Stimulated activated CD4-positive, alpha-beta T cell treated with anti-CD3 and anti-CD28 coated beads, Interleukin-15, amount 100 ng/mL, for 24 hours (primary cell): Measurements from ENCODE around the gene WDR87.
"Not testable (repeated sequence)": the region's sequence is repeated elsewhere in the genome, so short reads cannot be mapped to it uniquely, and the experiment has no call there.

Experiments used
- DNase-seq: peaks from one replicate; pipeline ENCODE4 v3.0.0-alpha.2; 2020

WDR87 gene

GRCh38 chr19:37929355-37929923, 23.0 kb upstream of the WDR87 start:
- no peak for DNase-seq

GRCh38 chr19:37928527-37929286, 22.3 kb upstream of the WDR87 start:
- no peak for DNase-seq

GRCh38 chr19:37926711-37927110, 20.3 kb upstream of the WDR87 start:
- no peak for DNase-seq

GRCh38 chr19:37926255-37926654, 19.9 kb upstream of the WDR87 start:
- no peak for DNase-seq

- DNase-seq = no peak
Observed at GRCh38 chr19:37925212-37925611, 18.8 kb upstream of the WDR87 start.

- not testable (repeated sequence) for DNase-seq
Observed at GRCh38 chr19:37924573-37924972, 18.2 kb upstream of the WDR87 start.

- DNase-seq = no peak
Observed at GRCh38 chr19:37920591-37921450, 14.4 kb upstream of the WDR87 start.

- DNase-seq = no peak
Observed at GRCh38 chr19:37914908-37915307, 8.5 kb upstream of the WDR87 start.

- DNase-seq = no peak
Observed at GRCh38 chr19:37909661-37910199, 3.3 kb upstream of the WDR87 start.

GRCh38 chr19:37907735-37908455, 1.5 kb upstream of the WDR87 start:
- no peak for DNase-seq

- DNase-seq = peak; percentile 96
Observed at GRCh38 chr19:37906869-37907734, 708 bp upstream of the WDR87 start, which contains the start of gene SIPA1L3. Gene SIPA1L3, plus strand, starts transcription at chr19:37907208. Its CDS starts 174,358 bp downstream, at chr19:38081566.

- DNase-seq = no peak
Observed at GRCh38 chr19:37903096-37903495, 3.3 kb downstream of the WDR87 start.

- peak; percentile 89 for DNase-seq
Observed at GRCh38 chr19:37902668-37903067, 3.7 kb downstream of the WDR87 start.

GRCh38 chr19:37899966-37900365, 6.4 kb downstream of the WDR87 start:
- DNase-seq = no peak

GRCh38 chr19:37899453-37899852, 6.9 kb downstream of the WDR87 start:
- no peak for DNase-seq

- DNase-seq = no peak
Observed at GRCh38 chr19:37896180-37896579, 10.2 kb downstream of the WDR87 start.

GRCh38 chr19:37893845-37894575, 12.4 kb downstream of the WDR87 start:
- no peak for DNase-seq

- no peak for DNase-seq
Observed at GRCh38 chr19:37886571-37886970, 19.8 kb downstream of the WDR87 start.

GRCh38 chr19:37885392-37885791, 21.0 kb downstream of the WDR87 start:
- no peak for DNase-seq

- DNase-seq = no peak
Observed at GRCh38 chr19:37877147-37877546, 29.2 kb downstream of the WDR87 start.

- no peak for DNase-seq
Observed at GRCh38 chr19:37876032-37876431, 30.4 kb downstream of the WDR87 start.
